HG03520 (cell line): ENCODE data around the gene DNASE2B.

Experiments used
- ATAC-seq: cut with Tn5 transposase; IDR thresholded peaks from one replicate; pipeline ENCODE4 v1.9.1; 2021; ENCODE audit warnings: mild to moderate bottlenecking, moderate library complexity; ENCODE audit not compliant: unreplicated experiment

Gene DNASE2B

GRCh38 chr1:84410328-84411095 lies 12.2 kb downstream of the DNASE2B start:
- ATAC-seq, result no peak

GRCh38 chr1:84412316-84412942 lies 14.1 kb downstream of the DNASE2B start:
- no peak for ATAC-seq

DNA sequence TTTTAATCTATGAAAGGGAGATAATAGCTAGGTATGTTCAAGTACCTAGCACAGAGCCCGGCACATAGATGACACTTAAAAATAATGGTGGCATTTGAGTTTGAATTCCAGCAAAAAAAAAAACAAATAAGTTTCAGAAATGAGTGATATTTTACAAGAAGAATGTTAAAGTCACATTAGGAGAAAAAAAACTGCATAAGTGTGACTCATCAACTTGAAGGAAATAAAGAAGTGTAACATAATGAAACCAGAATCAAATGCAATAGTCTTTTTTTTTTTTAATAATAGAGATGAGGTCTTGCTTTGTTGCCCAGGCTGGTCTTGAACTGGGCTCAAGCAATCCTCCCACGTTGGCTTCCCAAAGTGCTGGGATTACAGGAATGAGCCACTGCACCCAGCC lies 17.1 kb downstream of the DNASE2B start:
- no peak for ATAC-seq

GRCh38 chr1:84422909-84423308 lies 24.6 kb downstream of the DNASE2B start:
- no peak for ATAC-seq

DNA sequence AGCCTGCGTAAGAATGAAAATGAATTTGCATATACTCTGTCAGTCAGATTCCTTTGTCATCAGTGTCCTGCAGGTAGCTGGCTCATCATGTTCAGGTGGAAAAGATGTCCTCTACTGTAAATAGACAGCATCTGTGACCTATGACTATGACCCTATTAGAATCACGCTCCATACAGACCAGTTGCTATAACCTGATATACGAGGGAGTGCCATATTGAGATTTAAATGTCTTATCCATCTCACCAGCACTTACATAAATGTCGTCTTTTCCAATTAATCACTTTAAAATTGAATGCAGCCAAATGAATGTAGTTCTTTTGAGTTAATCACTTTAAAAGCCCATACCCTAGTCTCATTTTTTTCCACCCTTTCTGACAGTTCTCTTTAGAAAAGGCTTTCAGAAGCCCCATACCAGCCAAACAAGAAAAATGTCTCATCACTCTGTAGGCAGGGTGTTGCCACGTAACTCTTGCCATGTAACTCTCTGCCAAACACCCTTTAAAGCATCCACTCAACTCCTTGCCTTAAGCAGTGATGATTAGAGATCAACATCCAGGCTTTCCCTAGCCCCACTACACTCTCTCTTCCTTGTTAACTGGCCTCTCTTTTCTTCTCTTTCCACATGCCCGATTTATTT lies 26.3 kb downstream of the DNASE2B start:
- ATAC-seq, result no peak

DNA sequence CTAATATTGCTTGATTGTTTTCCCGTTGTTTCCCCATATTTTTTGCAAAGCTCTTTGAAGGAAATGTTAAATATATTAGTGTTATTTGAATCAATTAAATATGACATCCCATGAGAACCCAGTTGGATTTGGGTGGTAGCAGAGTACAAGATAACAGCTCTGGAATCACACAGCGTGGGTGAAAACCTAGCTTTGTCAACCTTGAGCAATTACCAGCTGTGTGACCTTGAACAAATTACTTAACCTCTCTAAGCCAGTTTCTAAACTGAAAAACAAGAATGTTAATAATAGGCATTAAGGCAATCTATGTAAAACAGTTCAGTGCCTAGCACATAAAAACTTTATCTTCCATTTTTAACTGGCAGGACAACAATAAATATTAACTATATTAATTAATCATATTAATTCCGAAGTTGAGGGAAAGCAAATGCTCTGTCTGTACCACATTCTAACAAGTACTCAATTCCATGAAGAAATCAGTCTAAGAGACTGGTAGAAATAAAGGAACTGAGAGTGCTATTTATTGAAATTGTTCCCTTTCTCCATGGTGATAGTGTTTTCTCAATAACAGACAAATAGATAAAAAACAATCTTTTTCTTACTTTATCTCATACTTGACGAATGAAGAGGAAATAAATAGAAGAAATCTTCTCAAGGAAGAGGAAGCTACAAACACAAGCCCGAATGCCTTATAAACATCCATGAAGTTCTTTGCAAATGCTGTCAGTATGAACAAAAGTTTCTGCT lies 27.0 kb downstream of the DNASE2B start:
- ATAC-seq, result no peak

GRCh38 chr1:84426376-84426775 lies 28.1 kb downstream of the DNASE2B start:
- no peak for ATAC-seq

- ATAC-seq, result no peak
Observed at GRCh38 chr1:84427250-84428188, 29.2 kb downstream of the DNASE2B start.

- ATAC-seq, result no peak
Observed at GRCh38 chr1:84428235-84428634, 30.0 kb downstream of the DNASE2B start.

GRCh38 chr1:84429231-84429630 lies 30.9 kb downstream of the DNASE2B start:
- ATAC-seq, result no peak

DNA sequence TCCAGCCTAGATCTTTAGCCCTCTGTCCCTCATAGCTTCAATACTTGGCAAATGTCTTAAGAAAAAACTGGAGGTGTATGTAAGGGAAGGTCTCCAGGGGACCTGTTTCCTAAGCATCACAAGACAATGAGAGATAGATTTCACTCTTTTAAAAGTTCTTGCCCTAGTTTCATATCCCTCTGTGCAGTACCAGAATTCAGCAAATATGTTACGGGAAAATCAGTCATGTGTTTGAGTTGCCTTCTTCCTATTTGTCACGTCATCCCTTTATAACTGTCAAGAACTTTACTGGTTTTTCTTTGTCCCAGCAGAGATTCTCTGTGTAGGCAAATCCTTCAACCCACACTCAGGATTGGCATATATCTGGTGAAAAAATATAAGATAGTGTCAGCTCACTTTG lies 32.3 kb downstream of the DNASE2B start:
- no peak for ATAC-seq

DNA sequence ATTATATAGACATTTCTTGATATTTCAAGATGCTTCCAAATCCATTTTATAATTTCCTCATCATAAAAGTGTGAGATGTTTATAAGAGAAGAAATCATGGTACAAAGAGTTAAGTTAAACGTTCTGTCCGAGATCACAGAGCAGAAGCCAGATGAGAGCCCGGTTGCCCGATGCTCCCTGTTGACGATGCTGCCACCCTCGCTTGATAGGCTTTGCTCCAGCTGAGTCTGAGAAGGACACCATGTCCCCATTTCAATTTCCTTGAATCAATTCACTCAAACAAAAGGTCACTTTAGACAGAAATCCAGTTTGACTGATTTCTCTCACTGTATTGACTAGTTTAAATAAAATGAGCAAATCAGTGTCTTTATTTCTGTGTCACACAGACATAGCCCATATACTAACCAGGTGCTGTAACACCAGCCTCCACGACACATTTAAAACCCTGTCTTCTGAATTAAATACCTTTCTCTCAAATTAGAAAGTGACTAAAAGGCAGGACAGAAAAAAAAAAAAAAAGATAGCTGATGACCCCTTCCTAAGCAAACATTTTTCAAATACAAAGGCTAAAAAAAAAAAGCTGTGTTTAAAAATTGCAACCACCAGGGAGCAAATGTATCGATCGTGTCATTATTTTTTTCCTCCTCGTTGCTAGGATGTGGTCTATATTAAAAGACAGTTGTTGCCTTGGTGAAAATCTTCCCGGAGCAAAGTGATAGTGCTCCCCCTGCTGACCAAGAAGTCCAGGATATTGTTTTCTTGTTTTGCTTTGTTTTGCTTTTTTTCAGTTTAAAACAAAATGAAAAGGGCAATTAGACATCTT lies 35.2 kb downstream of the DNASE2B start:
- ATAC-seq, result peak; percentile 51

GRCh38 chr1:84434081-84434769 lies 35.9 kb downstream of the DNASE2B start:
- ATAC-seq, result no peak

DNA sequence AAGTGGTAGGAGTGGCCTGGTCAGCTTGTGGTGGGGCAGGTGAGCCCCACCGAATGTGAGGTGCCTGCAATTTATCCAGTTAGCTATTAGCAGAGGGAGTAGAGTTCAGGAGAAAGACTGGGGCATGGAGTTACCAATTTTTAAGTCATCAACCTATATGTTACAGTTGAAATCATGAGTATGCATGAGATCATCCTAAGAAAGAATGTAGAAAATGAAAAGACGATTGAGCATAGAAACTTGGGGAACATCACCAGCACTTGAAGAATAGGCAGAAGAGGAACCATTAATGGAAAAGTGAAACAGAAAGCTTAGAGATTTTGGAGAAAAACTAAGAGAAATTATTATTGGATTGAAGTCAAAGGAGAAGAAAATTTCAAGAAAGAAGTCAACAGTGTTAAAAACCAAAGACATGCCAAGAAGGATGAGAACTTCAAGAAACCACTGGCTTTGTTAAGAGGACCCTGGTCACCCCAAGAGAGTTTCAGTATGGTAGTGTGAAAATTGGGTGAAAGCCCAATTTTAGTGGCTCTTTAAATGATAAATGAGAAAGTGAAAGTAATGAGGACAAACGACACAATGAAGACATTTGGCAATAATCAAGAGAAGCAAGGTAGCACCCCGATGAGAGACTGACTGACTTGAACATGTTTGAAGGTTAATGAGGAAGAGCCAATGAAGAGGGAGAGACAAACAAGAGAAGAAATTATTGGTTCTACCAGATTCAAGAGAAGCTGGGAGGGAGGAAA lies 36.7 kb downstream of the DNASE2B start:
- ATAC-seq, result no peak

GRCh38 chr1:84436876-84437655 lies 38.8 kb downstream of the DNASE2B start:
- no peak for ATAC-seq

GRCh38 chr1:84442256-84442655 lies 44.0 kb downstream of the DNASE2B start:
- ATAC-seq, result peak; percentile 97
